Activated CD4-positive, alpha-beta T cell treated with anti-CD3 and anti-CD28 coated beads, Interleukin-10, Interleukin-2, amounts not matched to agents 100 ng/mL and 50 ng/mL, durations not matched to agents 16 hours and 8 hours (primary cell): Measurements from ENCODE around the gene KIF25.
"Not testable (repeated sequence)": the region's sequence is repeated elsewhere in the genome, so short reads cannot be mapped to it uniquely, and the experiment has no call there.

Experiments used
- DNase-seq: peaks from one replicate; pipeline ENCODE4 v3.0.0-alpha.2; 2020

Gene KIF25

GRCh38 chr6:168073937-168074730 lies 76.7 kb downstream of the KIF25 start:
- DNase-seq: no peak

- no peak for DNase-seq
Observed at GRCh38 chr6:168075216-168075615, 77.7 kb downstream of the KIF25 start.

- no peak for DNase-seq
Observed at GRCh38 chr6:168075787-168076202, 78.3 kb downstream of the KIF25 start.

- not testable (repeated sequence) for DNase-seq
Observed at GRCh38 chr6:168077401-168077800, 79.9 kb downstream of the KIF25 start.

GRCh38 chr6:168078175-168078942 lies 80.9 kb downstream of the KIF25 start:
- no peak for DNase-seq

- DNase-seq: no peak
Observed at GRCh38 chr6:168078943-168079405, 81.5 kb downstream of the KIF25 start, which contains the start of gene FRMD1. TSS of gene FRMD1 (minus strand) at chr6:168079212. CDS start at chr6:168079094, 118 bp downstream.

GRCh38 chr6:168080393-168081077 lies 83.1 kb downstream of the KIF25 start:
- no peak for DNase-seq

GRCh38 chr6:168081858-168082546 lies 84.5 kb downstream of the KIF25 start:
- DNase-seq: no peak

- DNase-seq: no peak
Observed at GRCh38 chr6:168082860-168083513, 85.5 kb downstream of the KIF25 start.

GRCh38 chr6:168083514-168083885 lies 86.0 kb downstream of the KIF25 start:
- DNase-seq: no peak

- no peak for DNase-seq
Observed at GRCh38 chr6:168084465-168085160, 87.1 kb downstream of the KIF25 start.

- DNase-seq: no peak
Observed at GRCh38 chr6:168086066-168086465, 88.6 kb downstream of the KIF25 start.

GRCh38 chr6:168086616-168087015 lies 89.1 kb downstream of the KIF25 start:
- no peak for DNase-seq

GRCh38 chr6:168087436-168088160 lies 90.1 kb downstream of the KIF25 start:
- DNase-seq: no peak

- no peak for DNase-seq
Observed at GRCh38 chr6:168088161-168089053, 90.9 kb downstream of the KIF25 start.

- no peak for DNase-seq
Observed at GRCh38 chr6:168089186-168090063, 92.0 kb downstream of the KIF25 start.

- no peak for DNase-seq
Observed at GRCh38 chr6:168090064-168090690, 92.7 kb downstream of the KIF25 start.

GRCh38 chr6:168090706-168091105 lies 93.2 kb downstream of the KIF25 start:
- DNase-seq: no peak
